Embryonic facial prominence (tissue), 1 donor: Measurements from ENCODE around the gene LIMCH1.
"Not testable (repeated sequence)": the region's sequence is repeated elsewhere in the genome, so short reads cannot be mapped to it uniquely, and the experiment has no call there.

Experiments
- DNase-seq: peaks from one replicate; pipeline ENCODE4 v3.0.0-alpha.2; 2016; ENCODE audit errors: extremely low spot score

Gene LIMCH1

DNA sequence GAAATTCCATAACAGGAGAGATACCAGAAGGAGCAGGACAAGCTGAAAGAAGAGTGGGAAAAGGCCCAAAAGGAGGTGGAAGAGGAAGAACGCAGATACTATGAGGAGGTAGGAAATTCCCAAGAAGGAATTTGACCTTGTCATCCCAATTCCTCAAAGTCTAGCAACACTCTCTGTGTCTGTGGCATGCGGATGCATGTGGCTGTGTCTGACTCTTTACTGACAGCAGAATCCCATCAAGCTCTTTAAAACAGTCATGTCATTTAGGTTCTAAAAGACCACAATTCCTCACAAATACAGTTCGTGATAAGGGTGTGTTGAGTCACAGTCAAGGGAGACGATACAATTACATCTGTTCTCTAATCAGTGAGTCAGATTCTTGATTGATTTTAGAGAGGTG is 142.0 kb downstream of the LIMCH1 start:
- no peak for DNase-seq

DNA sequence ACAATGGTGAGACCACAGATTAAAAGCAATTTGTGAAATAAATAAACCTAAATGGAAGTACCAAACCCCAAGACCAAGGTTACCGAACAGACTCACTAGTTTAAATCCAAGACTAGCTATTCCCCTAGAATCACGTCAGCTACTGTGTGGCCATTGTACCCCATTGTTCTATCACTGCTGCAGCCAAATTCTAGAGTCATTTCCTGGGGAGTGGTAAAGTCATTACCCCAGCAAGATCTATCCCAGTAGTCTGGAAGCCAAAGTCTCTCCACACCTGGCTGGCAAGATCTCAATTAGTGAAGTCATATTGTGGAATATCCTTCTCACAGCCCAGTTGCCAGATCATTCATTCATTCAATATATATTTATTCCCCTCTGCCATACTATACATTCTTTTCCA is 143.1 kb downstream of the LIMCH1 start:
- no peak for DNase-seq

DNA sequence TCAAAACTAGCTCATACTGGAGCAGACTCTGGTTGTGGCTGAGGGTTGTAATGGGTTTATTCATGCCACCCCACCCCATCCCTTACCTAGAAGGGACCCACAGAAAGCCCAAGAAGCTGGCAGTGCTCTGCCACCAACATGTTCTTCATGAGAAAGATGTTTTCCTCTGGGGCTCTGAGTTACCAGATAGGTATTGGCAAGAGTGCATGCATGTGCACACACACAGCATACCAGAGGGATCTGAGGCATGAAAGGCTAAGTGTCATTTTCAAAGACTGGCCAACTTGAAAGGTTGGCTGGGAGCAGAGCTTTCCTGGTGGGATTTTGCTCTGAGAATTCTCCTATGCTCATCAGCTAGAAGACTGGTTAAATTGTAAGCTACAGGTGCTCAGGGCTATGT is 145.4 kb downstream of the LIMCH1 start:
- no peak for DNase-seq

DNA sequence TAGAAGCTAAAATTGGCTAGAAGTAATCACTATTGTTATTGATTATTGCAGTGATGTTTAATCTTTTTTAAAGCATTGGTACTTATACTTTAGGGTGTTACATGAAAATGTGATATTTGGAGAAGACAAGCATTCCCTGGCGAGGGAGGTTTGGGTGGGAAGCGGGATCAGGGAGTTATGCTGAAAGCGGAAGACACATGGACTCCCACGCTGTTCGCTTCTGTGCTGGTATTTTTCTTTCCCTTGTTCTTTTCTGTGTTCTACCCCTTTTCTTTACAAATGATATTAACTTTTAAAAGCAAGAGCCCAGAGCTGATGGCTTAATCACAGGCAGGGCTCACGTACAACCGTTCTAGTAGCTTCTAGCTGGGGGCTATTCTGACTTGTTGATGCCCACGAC is 148.9 kb downstream of the LIMCH1 start:
- DNase-seq = no peak

DNA sequence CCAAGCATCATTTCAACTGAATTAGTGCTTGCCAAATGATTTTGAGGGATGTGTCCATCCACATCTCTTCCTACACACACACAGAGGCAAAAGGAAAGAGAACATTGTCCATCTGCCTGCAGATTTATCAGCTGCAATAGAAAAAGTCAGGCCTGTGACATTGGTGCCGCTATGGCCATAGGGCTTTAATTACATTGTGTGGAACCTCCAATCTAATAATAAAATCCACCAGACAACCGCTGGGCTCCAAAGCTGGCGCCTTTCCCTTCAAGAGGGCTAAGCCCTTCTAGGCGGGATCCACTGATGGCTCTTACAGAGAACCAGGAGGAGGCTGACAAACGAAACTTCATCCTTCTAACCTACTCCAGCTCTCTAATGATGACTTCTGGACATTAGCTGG is 150.0 kb downstream of the LIMCH1 start:
- DNase-seq = no peak

DNA sequence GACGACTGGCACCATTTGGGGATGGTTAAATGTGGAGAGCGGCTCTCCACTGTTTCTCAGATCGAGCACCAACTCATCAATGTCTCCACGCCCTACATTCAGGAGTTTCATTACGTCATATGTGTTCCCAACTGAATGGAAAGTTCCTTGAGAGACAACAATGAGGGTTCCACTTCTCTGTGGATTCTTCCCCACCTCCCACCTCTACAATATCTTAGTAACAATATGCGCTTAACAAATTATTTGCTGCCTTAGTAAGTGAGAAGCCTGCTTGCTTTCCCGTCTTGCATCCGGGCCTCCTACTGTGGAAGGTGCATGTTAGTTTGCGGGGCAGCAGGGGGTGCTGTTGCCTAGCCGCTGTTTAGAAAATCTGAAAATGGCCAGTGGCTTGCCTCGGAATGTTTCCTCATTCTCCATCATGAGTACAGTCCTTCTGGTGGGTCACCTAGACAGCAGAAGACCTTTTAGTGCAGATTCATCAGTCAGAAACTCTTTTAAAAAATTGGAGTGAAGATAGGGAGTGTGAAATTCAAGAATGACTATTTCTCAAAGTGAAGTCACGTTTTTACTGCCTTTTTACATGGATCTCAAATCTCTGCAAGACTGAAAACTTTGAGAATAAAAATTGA is 154.9 kb downstream of the LIMCH1 start:
- DNase-seq = peak; percentile 15

DNA sequence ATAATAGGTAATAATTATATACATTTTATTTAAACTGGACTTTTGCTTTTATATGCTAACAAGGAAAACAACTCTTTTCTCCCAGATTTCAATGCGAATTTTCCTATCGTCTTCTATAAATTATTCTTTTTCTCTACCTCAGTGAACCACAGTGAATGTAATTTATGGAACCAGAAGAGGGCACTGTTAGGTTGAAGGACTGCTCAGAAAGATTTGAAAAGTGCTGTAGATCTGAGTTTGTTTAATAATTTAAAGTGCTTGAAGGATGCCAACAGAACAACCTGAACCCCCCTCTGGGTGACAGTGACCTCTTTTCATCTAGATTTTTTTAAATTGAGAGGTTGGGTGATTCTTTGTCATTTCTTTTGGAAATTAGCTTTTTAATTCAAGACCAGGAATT is 155.7 kb downstream of the LIMCH1 start:
- DNase-seq = peak; percentile 34

DNA sequence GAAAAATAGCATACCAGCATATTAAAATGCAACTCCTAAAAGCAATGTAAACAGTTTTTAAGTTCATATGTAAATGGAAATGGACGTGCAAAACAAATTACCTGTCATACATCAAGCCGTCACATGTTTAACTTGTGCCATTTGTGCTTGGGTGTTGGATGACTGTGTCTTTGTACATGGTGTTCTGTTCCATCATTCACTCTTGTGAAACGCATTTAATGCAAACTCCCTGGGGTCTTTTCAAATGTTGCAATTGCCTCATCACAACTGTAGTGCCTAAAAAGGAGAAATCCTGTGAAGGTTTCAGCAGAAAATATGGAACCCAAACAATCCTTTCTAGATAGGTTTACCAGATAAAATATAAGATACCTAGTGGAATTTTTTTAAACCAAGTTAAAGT is 158.2 kb downstream of the LIMCH1 start:
- no peak for DNase-seq

DNA sequence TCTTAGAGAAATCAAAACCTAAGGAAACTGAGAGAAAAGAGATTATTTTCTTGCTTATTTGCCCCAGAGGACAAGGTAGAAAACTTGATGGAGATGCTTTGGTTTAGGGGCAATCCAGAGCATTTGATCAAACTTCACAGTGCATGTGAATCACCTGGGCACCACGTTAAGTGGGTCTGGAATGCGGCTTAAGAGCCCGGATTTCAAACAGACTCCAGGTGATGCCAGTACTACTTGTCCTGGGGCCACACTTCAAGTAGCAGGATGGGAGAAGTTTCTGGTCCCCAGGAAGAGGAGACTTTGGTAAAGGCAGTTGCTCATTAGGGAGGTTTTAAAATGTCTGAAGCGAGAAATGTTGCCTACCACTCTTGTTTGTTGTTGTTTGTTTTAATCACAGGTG is 158.8 kb downstream of the LIMCH1 start:
- DNase-seq = no peak

DNA sequence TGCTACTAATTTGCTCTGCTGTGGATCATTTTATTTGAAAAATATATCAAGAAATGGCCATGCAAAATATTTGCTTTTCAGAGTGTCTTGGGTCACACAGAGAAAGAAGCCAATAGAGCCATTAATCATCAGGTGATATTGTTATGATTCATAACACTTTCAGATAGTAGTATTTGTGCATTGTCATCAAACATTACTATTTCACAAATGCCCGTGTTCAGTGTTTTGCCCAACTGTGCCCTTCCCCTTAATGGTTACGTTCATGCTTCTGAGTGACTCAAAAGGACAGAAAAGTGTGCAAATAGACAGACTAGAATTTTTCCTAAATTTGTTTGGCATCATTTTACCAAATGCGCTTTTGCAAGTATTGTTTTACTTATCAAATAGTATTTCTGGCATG is 164.0 kb downstream of the LIMCH1 start:
- DNase-seq = no peak

DNA sequence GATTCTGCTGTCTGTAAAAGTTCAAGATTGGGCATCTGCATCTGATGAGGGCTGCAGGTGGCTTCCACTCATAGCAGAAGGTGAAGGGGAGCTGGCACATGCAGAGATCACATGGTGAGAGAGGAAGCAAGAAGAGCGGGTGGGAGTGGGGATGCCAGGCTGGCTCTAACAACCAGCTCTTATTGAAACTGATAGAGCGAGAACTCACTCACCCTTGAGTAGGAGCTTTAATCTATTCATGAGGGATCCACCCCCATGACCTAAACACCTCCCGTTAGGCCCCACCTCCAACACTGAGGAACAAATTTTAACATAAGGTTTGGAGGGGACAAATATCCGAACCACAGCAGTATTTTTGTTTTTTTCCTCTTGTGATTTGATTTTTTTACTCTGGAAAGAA is 164.8 kb downstream of the LIMCH1 start:
- DNase-seq = no peak

DNA sequence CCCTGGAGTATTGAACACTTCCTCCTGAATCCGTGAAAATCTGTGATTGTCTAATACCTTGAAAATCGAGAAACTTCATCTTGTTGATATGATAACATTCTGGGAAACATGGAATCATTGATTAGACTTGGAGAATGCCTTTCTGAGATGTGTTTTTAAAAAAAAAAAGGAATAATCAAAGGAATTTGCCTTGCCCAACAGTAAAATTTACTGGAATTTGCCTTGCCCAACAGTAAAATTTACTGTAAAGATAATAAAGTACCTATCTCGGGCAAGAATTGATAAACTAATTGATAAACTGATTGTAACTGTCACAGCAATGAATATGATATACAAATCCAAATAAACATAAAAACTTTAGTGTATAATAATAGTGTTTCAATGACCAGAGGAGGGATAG is 165.8 kb downstream of the LIMCH1 start:
- no peak for DNase-seq

DNA sequence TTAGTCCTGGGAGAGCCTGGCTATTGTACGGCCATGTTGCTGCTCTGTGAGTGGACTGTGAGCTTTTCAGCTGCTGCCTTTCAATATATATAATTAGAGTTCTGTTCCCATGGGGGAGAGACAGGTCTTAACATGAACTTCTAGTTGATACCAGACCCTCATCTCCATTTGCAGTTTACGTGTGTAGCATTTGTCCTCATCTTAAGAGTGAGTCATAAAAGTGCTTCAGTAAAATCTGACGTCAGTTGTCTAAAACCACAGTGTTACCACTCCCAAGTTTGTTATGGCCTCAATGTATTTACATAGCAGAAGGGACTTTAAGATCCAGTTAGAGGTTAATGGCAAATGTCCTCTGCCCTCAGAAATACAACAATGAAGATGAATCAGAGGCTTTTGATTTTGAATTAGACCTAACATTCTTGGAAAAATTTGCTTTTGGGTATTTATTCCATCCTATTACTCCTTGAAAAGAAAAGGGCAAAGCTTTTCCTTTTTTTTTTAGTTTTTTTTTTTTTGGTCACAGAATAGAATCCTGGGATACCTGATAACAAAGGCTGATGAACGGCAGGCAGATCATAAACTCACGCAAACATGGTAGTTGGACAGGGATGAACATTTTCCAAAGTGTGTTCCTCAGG is 172.0 kb downstream of the LIMCH1 start:
- no peak for DNase-seq

DNA sequence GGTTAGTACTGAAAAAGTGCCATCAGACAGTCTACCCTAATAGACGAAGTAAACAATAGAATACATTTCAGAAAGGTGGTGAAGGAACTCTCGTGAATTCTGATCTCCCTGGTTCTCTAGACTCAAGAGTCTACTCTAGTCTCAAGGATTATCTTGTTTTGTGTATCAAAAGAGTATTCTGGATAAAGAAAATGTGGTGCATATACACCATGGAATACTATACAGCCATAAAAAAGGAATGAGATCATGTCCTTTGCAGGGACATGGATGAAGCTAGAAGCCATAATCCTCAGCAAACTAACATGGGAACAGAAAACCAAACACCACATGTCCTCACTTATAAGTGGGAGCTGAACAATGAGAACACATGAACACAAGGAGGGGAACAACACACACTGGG is 173.7 kb downstream of the LIMCH1 start:
- not testable (repeated sequence) for DNase-seq

DNA sequence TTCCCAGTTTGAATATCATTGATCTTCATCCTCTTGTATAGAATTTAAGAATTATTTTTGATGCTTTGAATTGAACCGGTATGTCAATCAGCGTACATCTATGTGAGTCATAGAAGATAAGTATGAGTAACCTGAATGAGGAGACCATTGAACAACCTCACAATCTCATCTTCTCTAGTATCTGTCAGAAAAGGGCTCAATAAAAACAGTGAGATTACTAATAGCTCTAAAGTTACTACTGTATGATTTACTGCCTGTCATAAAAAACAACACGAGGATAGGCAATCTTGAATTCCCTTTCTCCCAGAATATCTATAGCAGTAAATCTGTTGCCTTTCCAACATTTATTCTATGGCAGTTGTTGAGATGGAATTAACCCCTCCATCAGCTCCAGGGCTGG is 174.5 kb downstream of the LIMCH1 start:
- DNase-seq = no peak

DNA sequence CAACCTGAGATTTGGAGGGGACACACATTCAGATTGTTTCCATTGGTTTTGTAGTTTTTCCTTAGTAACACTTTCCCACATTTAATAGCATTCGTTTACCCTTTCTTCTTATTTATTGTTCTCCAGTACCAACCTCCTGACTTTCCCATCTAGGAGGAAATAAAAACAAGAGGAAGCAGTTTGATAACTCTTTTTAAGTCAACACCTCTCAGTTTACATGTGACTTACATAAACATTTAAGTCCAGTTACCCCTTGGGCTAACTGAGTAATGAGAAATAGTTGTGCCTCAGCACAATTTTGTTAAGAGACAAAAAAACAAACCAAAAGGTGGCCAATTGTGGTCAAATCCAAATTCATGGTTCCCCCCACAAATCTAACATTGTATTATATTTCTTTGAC is 175.8 kb downstream of the LIMCH1 start:
- no peak for DNase-seq

DNA sequence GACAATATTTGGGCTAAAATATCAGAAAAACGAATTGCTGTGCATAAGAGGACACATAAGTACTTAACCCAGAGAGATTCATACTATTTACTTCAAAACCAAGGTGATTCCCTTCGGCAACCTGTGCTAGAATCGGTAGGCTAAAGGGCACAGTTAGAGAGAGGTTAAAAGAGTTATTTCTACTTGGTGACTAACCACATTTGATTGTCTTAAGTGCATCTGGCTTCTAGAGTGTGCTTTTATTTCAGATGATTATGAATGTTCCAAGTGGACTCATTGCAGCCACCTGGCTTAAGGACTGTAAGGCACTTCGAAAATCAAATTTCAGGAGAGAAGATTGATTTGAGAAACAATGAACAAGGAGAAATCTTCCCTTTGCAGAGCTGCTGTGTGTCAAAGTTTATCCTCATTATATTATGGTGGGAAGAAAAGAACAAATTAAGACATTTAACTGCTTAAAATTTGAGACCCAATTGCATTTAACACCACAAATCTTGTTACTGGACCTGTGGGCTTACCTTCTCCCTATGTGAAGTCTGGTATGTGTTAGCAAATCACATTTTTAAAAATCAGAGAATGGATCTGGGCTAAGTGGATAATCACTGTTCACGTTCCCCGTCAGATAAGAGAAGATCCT is 176.5 kb downstream of the LIMCH1 start:
- no peak for DNase-seq

DNA sequence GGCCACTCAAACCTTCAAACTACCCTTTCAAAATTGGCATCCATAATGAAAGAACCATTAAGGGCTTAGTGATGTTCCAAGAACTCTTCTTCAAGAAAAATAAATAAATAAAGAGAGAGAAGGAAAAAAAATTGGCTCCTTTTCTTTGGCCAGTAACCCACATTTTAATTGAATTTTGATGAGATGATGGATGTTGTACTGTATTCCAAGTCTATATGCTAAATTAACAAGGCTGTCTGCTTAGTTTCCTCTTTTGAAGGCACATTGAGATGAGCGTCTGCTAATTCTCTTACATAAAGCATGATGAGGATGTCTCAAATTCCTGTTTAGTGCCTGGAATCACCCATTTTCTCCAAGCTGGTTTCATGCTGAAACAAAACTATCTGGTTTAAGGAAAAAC is 177.2 kb downstream of the LIMCH1 start:
- no peak for DNase-seq

DNA sequence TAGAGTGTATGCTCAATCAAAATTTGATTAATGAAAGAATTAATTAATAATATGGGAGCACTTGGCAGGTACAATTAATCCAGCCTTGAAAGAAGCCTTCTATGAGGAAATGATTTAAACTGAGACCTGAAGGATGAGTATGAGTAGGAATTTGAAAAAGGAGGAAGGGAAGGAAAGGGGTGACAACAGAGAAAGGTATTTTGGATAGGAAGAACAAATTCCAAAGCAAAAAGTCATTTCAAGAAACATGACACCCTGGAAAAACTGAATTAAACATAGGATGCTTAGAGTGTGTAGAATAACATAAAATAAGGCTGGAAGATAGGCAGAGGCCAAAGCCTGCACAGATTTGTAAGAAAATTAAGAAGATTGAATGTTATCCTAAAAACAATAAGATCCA is 180.9 kb downstream of the LIMCH1 start:
- no peak for DNase-seq

DNA sequence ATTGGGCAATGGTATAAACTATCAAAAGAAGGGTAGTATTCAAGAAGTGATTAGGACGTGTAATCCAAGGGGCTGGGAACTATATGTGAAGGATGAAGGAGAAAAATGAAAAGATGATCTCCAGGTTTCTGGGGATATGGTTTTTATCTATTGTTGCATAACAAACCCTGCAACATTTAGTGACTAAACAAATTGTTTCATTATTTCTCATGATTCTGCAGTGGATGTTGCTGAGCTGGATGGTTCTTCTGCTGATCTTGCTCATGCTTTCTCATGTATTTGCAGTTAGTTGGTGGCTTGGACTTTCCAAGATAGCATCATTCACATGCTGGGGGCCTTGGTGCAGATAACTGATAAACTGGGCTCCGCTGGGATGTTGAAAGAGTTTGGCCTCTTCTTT is 181.5 kb downstream of the LIMCH1 start:
- no peak for DNase-seq

DNA sequence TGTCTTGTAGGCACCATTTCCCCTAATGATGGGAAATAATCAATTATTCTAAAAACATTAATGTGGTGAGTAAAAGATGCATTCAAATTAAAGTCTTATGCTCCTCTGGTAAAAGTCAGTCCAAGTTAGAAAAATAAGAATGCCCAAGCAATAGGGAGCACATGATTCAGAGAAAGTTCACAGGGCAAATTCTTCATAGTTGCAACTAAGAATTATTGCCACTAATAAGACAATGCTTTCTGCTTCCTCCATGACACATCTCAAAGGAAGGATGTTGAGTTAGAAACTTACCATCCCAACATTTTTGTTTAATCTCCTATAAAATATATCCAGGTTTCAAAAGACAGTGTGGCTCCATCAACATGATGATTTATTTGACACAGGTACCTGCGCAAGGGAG is 184.2 kb downstream of the LIMCH1 start:
- no peak for DNase-seq

DNA sequence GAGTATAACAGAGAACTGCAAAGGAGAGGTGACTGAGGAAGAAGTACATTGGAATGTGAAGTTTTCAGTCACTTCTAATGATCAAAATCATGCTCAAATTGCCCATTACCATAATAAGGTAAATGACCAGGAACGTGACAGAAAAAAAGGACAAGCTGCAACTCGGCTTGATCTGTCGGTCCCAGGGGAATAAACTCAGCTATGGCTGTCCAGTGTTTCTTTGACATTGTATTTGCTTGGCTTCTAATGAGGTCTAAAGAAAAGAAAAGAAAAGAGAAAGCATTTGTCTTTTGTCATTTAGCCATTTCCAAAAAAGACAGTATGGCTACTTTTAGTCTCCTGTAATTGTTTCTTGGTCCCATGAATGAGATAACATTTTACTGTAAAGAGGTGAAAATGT is 185.3 kb downstream of the LIMCH1 start:
- DNase-seq = no peak

DNA sequence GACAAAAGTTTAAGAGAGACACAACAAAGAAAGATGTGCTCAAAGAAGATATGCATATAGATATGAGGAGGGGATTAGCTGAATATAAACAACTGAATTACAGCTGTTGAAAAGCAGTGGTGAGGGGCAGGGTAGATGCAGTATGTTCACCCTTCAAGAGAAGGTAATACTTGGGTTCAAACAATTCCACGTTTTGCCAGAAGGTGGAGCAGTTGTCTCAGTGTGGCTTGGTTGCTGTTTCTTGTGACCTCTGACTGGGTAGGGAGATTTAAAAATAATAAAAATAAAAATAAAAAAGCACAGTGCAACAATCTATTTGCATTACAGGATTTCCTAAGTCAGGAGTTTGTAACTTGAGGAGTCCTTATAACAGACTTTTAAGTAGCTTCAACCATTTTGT is 187.3 kb downstream of the LIMCH1 start:
- no peak for DNase-seq
